Measurements from ENCODE around the gene RBM4. TPM values are rescaled to one million over a fixed set of nuclear protein-coding genes. Genes with fewer than 3 reads are reported as not detected.
A peak's percentile ranks its signal among the peaks of the same experiment; 100 is the strongest.
"Not testable (repeated sequence)": the region's sequence is repeated elsewhere in the genome, so short reads cannot be mapped to it uniquely, and the experiment has no call there.

The RBM4 gene, protein sequence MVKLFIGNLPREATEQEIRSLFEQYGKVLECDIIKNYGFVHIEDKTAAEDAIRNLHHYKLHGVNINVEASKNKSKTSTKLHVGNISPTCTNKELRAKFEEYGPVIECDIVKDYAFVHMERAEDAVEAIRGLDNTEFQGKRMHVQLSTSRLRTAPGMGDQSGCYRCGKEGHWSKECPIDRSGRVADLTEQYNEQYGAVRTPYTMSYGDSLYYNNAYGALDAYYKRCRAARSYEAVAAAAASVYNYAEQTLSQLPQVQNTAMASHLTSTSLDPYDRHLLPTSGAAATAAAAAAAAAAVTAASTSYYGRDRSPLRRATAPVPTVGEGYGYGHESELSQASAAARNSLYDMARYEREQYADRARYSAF
- total RNA-seq = 122 and 200 TPM in 2 replicates

DNA sequence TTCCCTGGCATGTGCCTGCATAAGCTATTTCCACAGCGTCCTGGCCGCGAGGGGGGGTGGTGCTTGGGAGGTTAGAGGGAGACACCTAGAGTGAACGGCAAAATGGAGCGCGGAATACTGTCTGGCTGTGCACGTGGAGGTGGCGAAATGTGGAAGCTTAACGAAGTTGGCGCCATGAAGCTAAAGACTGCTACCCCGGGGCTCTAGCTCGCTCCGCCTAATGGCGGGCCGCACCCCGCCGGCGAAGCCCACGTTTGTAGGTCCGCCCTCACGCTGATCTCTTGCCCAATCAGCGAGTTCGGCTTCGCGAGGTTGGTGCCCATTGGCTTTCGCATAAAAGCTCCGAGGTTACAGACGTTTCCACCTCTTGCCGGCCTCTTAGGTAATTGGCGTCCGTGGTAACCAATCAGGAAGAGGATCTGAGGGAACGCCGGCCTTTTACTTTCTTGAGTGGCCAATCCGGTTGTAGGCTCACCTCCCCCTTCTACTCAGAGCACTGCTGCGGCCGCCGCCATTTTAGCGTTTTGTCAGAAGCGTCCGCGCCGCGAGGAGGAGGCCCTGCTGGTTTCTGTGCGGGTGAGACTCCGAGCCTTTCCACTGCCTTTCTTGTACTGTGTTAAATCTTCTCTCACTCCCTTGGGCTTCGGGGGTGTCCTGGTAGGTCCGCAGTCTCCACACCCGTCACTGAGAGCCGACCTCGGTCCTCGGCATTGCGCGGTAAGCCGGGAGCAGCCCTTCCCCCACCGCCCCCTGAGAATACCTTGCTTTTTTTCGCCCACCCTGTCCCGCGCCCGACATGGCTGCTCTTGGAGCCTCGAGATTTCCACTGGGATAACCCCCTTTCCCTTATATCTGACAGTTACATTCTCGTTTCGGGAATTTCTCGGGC is at the start of gene RBM4:
RBM4 (plus strand) TSS at position 527 of the 889 bp plus-strand sequence. CDS start 1,009 bp downstream, outside the sequence.
- DNase-seq (ENCODE audit: low read depth) = peak; percentile 99

DNA sequence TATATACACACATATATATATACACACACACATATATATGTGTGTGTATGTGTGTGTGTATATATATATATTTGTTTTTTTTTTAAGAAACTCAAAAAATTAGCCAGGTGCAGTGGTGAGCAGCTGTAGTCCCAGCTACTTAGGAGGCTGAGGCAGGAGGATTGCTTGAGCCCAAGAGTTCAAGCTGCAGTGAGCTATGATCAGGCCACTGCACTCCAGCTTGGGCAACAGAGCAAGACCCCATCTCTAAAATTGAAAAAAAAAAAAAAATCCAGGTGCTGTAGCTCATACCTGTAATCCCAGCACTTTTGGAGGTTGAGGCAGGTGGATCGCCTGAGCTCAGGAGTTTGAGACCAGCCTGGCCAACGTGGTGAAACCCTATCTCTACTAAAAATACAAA is 49.2 kb upstream of the RBM4 start:
- DNase-seq (ENCODE audit: low read depth) = not testable (repeated sequence)

DNA sequence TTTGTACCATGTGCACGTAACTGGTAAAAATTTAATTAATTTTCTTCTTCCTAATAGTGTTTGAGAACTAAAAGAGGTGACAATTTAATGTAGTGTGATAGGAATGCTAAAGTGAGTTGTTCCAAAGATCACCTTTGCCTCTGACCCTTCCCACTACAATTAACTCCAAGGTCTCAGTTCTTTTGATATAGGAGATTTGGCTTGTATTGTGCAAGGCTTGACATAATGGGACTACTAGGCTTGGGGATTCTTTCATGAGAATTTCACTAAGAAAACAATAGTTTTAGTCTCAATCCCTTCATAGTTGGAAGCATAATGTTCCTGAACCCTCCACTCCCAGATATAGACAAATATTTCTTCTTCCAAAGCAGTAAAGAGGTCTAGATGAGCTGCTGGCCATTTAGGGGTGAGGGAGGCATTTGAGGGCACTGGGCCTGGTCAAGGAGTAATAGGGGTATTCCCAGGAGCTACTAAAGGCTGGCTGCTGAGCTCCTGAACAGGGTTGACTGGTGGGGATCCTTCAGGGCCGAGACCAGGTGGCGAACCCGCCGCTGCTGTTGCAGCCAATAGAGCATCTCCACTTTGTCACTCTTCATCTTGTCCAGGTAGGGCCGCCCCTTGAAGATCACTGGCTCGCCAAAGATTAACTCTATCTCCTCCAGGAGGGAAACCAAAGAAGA is 48.4 kb upstream of the RBM4 start:
- no peak for DNase-seq (ENCODE audit: low read depth)

DNA sequence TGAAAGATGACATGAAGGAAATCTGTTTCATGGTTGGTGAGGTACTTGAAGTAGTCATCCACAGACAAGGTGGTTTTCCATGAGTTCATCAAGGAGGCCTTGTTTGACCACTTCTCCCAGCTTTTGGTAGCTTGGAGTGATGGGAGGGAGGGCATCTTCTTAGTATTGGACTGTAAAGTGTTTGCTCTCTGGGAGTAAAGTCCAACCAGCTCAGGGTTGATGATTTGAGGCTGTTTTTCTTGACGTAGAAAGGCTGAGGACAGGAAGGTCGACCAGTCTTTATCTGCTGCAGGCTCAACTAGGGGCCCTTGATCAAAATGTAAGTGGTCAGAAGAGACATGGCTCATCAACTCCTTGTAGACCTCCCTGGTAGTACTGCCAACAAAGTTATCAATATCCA is 47.3 kb upstream of the RBM4 start:
- DNase-seq (ENCODE audit: low read depth) = no peak

DNA sequence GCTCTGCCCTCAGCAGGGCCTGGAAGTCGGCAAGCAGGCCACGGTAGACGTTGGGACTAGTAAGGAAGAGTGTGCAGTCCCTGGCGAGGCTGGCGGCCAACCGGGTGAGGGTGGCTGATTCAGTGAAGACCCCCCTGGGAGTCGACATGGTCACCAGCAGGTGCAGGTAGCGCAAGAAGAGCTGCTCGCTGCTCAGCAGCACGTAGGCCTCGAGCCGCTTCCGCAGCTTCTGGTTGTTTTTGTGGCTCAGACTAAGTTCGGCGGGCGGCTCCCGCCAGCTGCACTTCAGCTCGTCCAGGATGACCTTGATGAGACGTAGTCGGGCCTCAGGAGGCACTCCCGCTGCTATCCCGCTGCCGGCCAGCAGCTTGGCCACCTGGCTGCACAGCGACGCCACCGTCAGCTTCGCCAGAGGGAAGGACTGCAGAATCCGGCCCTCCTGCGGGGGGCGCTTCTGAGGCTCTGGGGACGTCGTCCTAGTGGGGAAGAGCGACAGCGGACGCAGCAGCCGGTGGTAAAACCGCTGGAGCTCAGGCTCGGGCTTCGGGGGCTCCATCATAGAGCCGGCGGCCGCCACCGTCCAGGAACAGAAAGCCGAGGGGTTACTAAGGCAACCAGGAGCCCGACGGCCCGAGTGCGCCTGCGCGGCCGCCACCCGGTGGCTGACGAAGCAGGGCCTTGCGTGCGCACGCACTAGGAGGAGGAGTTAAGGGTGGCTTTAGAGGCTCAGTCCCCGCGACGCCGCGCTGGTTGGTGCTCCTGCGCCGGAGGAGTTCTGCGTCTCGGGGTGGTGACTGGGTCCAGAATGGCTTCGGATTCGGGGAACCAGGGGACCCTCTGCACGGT is 45.8 kb upstream of the RBM4 start, which contains the start of the genes CCDC87 and CCS:
CCDC87 (minus strand) TSS at position 607 of the 846 bp plus-strand sequence; CDS start at position 559, 48 bp downstream.
CCS (plus strand) TSS at position 729 of the 846 bp plus-strand sequence; CDS start at position 806, 77 bp downstream.
- peak; percentile 85 for DNase-seq (ENCODE audit: low read depth)

DNA sequence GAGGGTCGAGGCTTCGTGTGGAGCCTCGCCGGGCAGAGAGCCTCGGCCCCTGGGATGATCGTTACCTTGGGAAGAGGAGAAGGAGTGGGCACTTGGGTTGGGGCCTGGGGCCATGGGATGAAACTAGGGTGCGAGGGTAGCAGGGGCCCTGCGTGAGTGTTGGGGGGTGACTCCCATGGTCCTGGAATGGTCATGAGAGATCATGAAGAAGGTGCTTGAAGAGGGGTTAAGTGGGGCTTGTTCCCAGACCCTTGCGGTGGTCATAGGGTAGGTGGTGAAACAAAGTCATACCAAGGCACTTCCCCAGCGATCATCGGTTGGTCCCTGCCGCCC is 45.2 kb upstream of the RBM4 start:
- DNase-seq (ENCODE audit: low read depth) = no peak

DNA sequence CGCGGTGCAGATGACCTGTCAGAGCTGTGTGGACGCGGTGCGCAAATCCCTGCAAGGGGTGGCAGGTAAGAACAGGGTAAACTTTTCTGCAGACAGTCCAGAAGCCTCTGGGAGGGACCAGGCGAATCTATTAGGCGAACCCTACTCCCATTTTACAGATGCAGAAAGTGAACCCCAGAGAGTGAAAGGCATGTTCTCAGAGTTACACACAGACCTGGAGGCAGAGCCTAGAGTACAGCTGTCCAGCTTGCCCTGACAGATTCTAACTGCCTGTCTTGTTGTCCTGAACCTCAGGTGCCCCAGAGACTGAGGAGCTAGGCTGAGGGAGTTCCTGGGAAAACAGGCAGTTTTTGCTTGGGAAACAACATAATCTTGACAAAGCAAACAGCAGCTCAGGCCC is 44.9 kb upstream of the RBM4 start:
- no peak for DNase-seq (ENCODE audit: low read depth)

DNA sequence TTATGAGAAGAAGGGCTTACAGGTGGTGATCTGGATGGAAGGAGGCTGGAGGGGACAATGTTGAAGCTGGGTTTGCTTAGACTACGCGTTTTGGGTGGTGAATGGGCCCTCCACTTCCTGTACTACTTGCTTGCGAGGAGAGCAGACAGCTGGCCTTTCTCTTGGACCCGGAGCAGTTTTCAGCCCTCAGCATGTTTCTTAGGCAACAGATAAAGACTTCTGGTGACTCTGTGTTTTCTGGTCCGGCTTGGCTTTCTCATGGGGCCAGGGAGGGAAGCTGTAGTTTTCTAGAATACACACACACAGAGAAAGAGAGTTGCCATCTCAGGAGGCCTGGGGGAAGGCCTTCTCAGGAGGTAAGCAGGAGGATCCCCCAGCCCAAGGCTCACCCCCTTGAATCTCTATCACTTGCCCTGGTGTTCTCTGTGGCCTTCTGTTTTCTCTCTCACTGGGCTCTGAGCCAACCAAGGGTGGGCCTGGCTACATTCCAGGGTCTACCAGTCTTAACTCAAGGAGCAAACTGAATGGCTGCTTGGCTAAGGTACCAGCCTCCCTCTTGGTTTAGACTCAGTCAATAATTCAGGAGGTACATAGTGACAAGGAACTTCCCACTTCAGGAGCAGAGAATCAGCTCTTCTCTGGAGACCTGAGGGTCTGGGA is 43.1 kb upstream of the RBM4 start:
- peak; percentile 21 for DNase-seq (ENCODE audit: low read depth)

DNA sequence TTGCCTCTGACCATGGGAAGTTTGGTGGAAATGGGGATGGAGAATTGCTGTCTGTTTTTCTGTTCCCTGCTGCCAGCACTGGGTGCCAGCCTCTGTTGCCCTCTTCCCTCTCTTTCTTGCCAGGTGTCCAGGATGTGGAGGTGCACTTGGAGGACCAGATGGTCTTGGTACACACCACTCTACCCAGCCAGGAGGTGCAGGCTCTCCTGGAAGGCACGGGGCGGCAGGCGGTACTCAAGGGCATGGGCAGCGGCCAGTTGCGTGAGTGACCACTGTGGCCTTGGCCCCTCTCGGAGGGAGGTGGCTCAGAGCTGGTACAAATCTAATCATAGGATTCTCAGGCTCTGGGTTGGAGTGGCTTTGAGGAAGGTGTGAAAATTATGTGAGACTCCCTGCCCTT is 39.5 kb upstream of the RBM4 start:
- no peak for DNase-seq (ENCODE audit: low read depth)

DNA sequence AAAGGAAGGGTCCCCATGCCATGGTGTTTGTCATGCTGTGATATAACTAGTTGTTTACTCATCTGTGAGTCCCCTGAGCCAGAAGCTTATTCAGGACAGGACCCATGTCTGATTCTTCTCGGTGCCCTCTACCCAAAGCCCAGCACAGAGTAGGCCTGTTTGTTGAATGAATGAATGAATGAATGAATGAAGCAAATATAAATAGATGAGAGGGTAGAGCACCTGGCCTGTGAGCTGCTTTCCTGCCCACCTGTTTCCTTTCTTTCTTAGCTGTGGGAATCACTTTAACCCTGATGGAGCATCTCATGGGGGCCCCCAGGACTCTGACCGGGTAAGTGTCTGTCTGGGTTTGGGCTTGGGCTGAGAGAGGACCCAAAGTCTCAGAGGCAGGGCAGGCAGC is 38.3 kb upstream of the RBM4 start:
- no peak for DNase-seq (ENCODE audit: low read depth)

DNA sequence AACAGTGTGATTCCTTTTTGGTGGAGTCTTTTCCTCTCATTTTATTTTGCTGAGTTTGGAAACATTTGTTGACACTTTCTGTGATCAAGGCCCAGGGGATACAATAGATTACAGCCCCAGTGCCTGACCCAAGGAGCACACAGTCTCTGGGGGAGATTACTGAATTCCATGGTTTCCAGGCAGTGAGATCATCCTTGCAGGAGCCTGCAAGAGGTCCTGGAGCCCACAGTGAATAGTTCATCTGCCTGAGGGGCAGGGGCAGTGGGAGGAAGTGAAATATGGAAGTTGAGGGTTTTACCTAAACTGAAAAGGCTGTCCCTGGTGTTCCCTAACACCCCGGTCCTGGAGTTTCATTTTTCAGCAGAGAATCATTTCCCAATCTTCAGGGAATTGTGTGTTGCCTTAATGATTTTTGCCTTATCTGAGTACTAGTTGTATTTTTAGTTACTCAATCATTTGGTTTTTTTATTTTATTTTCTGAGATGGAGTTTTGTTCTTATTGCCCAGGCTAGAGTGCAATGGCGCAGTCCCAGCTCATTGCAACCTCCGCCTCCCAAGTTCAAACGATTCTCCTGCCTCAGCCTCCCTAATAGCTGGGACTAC is 37.8 kb upstream of the RBM4 start:
- no peak for DNase-seq (ENCODE audit: low read depth)

DNA sequence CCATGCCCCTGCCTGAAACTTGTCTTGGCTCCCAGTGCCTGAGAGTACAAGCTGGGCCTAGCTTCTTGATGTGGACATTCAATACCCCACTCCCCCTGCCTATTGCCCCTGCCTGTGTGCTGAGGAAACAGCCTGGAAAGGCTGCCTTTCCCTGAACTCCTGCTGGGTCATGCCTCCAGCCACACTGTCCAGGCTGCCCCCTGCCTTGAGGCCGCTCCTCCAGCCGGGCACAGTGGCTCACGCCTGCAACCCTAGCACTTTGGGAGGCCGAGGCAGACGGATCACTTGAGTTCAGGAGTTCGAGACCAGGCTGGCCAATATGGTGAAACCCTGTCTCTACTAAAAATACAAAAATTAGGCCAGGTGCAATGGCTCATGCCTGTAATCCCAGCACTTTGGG is 35.4 kb upstream of the RBM4 start:
- DNase-seq (ENCODE audit: low read depth) = no peak

DNA sequence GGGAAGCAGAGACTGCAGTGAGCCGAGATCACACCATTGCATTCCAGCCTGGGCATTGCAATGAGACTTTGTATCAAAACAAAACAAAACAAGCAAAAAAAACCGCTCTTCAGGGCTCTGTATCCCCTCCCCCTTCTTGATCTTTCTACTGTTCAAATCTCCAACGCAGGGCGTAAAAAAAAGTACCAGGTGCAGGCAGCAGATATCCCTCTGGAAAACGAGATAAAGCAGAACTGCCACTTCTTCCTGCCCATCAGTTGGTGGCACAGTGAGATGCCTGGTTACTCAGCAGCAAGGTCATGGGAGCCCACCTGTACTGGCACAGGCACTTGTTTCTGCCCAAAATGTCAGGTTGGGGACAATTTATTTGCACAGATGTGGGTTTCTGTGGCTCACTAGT is 34.3 kb upstream of the RBM4 start:
- no peak for DNase-seq (ENCODE audit: low read depth)

DNA sequence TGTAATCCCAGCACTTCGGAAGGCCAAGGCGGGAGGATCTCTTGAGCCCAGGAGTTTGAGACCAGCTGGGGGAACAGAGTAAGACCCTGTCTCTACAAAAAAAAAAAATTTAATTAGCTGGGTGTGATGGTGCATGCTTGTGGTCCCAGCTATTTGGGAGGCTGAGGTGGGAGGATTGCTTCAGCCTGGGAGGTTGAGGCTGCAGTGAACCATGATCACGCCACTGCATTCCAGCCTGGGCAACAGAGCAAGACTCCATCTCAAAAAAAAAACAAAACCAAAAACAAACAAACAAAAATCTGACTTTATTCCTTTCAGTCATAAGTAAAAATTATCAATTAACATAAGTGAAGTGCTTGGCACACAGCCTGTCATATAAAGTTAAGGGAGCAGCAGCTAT is 31.9 kb upstream of the RBM4 start:
- not testable (repeated sequence) for DNase-seq (ENCODE audit: low read depth)

DNA sequence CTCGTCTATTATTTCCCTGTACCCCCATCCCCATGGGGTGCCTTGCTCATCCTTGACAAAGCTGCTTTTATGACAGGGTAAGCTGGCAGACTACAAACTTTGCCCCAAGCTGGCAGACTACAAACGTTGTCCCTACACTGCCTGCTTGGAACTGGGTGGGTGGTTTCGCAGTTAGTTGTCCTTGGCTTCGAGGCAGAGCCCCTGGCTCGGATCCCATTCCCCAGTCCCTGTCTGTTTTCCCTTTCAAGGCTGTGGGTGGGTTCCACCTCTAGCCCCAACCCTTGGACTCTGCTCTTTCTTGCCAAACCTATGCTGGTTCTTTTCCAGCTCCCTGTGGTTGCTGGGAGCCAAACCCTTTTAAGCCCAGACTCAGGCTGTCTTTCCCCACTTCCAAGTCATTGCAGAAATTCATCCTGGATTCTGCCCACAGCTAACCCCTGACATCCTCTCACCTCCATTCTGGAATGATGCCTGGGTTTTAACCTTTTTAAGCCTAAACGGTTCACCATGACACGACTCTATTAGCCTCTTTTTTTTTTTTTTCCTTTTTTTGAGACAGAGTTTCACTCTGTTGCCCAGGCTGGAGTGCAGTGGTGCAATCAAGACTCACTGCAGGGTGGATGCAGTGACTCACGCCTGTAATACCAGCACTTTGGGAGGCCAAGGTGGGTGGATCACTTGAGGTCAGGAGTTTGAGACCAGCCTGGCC is 31.2 kb upstream of the RBM4 start:
- DNase-seq (ENCODE audit: low read depth) = peak; percentile 90

DNA sequence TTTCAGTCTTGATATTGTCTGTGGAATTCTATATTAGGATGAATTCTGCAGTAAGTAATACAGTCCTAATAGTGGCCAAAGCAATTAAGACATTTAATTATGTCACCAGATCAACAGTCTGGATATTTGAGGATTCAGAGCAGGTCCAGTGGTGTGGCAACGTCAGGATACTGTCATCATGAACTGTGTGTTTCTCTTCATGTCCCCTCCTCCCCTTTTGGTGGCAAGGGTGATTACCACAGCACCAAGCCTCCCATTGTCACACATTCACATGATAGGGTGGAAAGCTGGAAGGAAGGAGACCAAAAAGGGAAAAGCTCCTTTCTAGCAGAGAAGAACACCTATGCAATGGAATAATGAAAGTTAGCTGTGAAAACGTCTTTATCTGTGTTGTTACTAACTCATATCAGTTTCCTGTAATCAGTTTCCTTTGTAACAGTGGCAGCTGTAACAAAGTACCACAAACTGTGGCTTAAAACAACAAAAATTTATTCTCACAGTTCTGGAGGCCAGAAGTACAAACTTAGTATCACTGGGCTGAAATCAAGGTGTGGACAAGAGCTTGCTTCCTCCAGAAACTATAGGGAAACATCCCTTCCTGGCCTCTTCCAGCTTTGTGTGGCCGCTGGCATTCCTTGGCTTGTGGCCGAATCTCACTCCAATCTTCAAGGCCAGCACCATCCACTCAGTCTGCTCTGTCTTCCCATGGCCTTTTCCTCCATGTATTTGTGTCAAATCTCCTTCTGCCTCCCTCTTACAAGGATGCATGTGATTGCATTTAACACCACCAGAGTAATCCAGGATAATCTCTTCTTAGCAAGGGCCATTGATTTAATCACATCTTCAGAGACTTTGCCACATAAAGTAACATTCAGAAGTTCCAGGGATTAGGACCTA is 28.5 kb upstream of the RBM4 start:
- no peak for DNase-seq (ENCODE audit: low read depth)

DNA sequence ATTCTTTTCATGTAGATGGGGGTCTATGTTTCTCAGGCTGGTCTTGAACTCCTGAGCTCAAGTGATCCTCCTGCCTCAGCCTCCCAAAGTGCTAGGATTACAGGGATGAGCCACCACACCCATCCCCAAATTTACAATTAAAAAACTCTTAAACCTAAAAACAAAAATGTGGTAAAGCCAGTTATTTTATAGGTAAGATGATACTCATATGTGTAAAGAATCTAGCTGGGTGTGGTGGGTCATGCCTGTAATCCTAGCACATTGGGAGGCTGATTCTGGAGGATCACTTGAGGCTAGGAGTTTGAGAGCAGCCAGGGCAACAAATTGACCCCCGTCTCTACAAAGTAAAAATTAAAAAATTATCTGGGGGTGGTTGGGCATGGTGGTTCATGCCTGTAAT is 26.0 kb upstream of the RBM4 start:
- no peak for DNase-seq (ENCODE audit: low read depth)

DNA sequence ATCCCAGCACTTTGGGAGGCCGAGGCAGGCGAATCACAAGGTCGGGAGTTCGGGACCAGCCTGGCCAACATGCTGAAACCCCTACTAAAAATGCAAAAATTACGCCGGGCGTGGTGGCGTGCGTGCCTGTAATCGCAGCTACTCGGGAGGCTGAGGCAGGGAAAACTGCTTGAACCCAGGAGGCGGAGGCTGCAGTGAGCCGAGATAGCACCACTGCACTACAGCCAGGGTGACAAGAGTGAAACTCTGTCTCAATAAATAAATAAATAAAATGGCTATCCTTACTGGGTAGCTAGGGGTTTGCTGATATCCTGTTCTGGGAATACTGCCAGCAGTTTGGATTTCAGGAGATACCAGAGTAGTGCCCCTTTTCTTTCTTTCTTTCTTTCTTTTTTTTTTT is 24.4 kb upstream of the RBM4 start:
- no peak for DNase-seq (ENCODE audit: low read depth)

All from renal cortical epithelial cell (primary cell).